Naive B cell (primary cell): ENCODE data around the gene KIN. TPM values are rescaled to one million over a fixed set of nuclear protein-coding genes. Genes with fewer than 3 reads are reported as not detected.
"Not testable (repeated sequence)": the region's sequence is repeated elsewhere in the genome, so short reads cannot be mapped to it uniquely, and the experiment has no call there.

Experiments
- ATAC-seq, 2 donors: fragments of 150-1000 bp; cut with Tn5 transposase; 2 replicates each; pipeline ENCODE4 v1.10.0; 2021; ENCODE audit warnings: low read depth in 2 of 2, mild to moderate bottlenecking in 2 of 2, moderate library complexity in 2 of 2
- DNase-seq: peaks from one replicate; pipeline ENCODE4 v3.0.0; 2022
- H3K27ac Mint-ChIP-seq, 6 donors: one replicate each; pipeline ENCODE4 v1.8.0; 2020 to 2022; ENCODE audit warnings: mild to moderate bottlenecking in 6 of 6, mixed read lengths in 6 of 6, moderate library complexity in 5 of 6, inconsistent platforms in 2 of 6
- H3K27me3 Mint-ChIP-seq, 3 donors: one replicate each; pipeline ENCODE4 v1.8.0; 2021 to 2022; ENCODE audit warnings: mixed read lengths in 3 of 3, mild to moderate bottlenecking in 1 of 3
- H3K36me3 Mint-ChIP-seq, 2 donors: one replicate each; pipeline ENCODE4 v1.8.0; 2020 to 2022; ENCODE audit warnings: mixed read lengths in 2 of 2, inconsistent platforms in 1 of 2, mild to moderate bottlenecking in 1 of 2
- H3K4me1 Mint-ChIP-seq, 3 donors: one replicate each; pipeline ENCODE4 v1.8.0; 2020 to 2022; ENCODE audit warnings: mixed read lengths in 3 of 3, inconsistent platforms in 1 of 3, mild to moderate bottlenecking in 1 of 3, moderate library complexity in 1 of 3
- H3K4me3 Mint-ChIP-seq, 8 donors: one replicate each; pipeline ENCODE4 v1.8.0; 2020 to 2022; ENCODE audit warnings: mild to moderate bottlenecking in 8 of 8, mixed read lengths in 8 of 8, moderate library complexity in 8 of 8, inconsistent platforms in 2 of 8
- H3K9me3 Mint-ChIP-seq, 7 donors: one replicate each; pipeline ENCODE4 v1.8.0; 2020 to 2022; ENCODE audit warnings: mixed read lengths in 7 of 7, mild to moderate bottlenecking in 5 of 7, inconsistent platforms in 2 of 7, moderate library complexity in 1 of 7
- polyA plus RNA-seq, 6 donors: library from polyadenylated mRNA; unstranded; fragments of 300-500 nt; fragmentation: Illumina TruSeq; gene quantifications; one replicate each; pipeline ENCODE4 v1.2.3, GENCODE V29; 2021; ENCODE audit warnings: low read depth in 6 of 6

KIN gene
- polyA plus RNA-seq, 6 donors from 2014 or later: 5.3 to 17.9 (median 6.0) TPM

- no peaks in the 10 kb centered on the region for H3K36me3 Mint-ChIP-seq
- peaks cover 23 to 68% (median 43%) of the 10 kb centered on the region in 3 donors for H3K4me1 Mint-ChIP-seq
- ATAC-seq (no peak), DNase-seq (no peak)
- no peaks in the 10 kb centered on the region for H3K9me3 Mint-ChIP-seq
- peak overlapping the region in 2 of 6 donors; percentile 87 to 88 for H3K27ac Mint-ChIP-seq
- no peaks in the 10 kb centered on the region for H3K27me3 Mint-ChIP-seq
- H3K4me3 Mint-ChIP-seq: no peak overlapping the region
Observed at GRCh38 chr10:7788639-7789286, 970 bp upstream of the KIN start.

- Mint-ChIP-seq H3K4me1 (peaks cover 23 to 62% (median 33%) of the 10 kb centered on the region in 3 donors), H3K36me3 (peaks cover 0 to 4% of the 10 kb centered on the region in 2 donors), H3K27me3 (no peaks in the 10 kb centered on the region), H3K27ac (no peak overlapping the region), H3K9me3 (no peaks in the 10 kb centered on the region), H3K4me3 (no peak overlapping the region)
- ATAC-seq (no peak), DNase-seq (no peak)
Observed at GRCh38 chr10:7787150-7787856, 490 bp downstream of the KIN start.

- H3K27me3 Mint-ChIP-seq: no peaks in the 10 kb centered on the region
- no peak for ATAC-seq
- DNase-seq: no peak
- no peak overlapping the region for H3K27ac Mint-ChIP-seq
- H3K4me1 Mint-ChIP-seq: peaks cover 22 to 54% (median 26%) of the 10 kb centered on the region in 3 donors
- H3K36me3 Mint-ChIP-seq: peaks cover 0 to 4% of the 10 kb centered on the region in 2 donors
- no peaks in the 10 kb centered on the region for H3K9me3 Mint-ChIP-seq
- no peak overlapping the region for H3K4me3 Mint-ChIP-seq
Observed at GRCh38 chr10:7786430-7786829, 1.4 kb downstream of the KIN start.

GRCh38 chr10:7782194-7782593 is 5.6 kb downstream of the KIN start:
- peaks cover 13 to 26% (median 14%) of the 10 kb centered on the region in 3 donors for H3K4me1 Mint-ChIP-seq

GRCh38 chr10:7776777-7777176 is 11.0 kb downstream of the KIN start:
- H3K36me3 Mint-ChIP-seq: peaks cover 38 to 44% of the 10 kb centered on the region in 2 donors
- H3K4me3 Mint-ChIP-seq: no peak overlapping the region
- H3K9me3 Mint-ChIP-seq: no peaks in the 10 kb centered on the region
- no peak for ATAC-seq
- no peak overlapping the region for H3K27ac Mint-ChIP-seq
- no peak for DNase-seq
- peaks cover 15 to 18% (median 17%) of the 10 kb centered on the region in 3 donors for H3K4me1 Mint-ChIP-seq
- H3K27me3 Mint-ChIP-seq: no peaks in the 10 kb centered on the region

More at GRCh38 chr10:7782194-7782593, 5.6 kb downstream of the KIN start:
- H3K4me3 Mint-ChIP-seq, H3K27ac Mint-ChIP-seq, DNase-seq, ATAC-seq, H3K9me3 Mint-ChIP-seq, H3K27me3 Mint-ChIP-seq: not testable (repeated sequence)
- H3K36me3 Mint-ChIP-seq: peaks cover 18 to 24% of the 10 kb centered on the region in 2 donors

GRCh38 chr10:7773845-7774801 is 13.7 kb downstream of the KIN start:
- Mint-ChIP-seq H3K4me3 (peak overlapping the region in 5 of 8 donors; percentile 2 to 58 (median 30)), H3K9me3 (no peaks in the 10 kb centered on the region), H3K4me1 (peaks cover 12 to 16% (median 15%) of the 10 kb centered on the region in 3 donors), H3K36me3 (peaks cover 42 to 55% of the 10 kb centered on the region in 2 donors), H3K27ac (peak overlapping the region; percentile 36 to 89 (median 56)), H3K27me3 (no peaks in the 10 kb centered on the region)
- ATAC-seq (peak in 1 of 2 donors; percentile 55), DNase-seq (no peak)

- no peaks in the 10 kb centered on the region for H3K27me3 Mint-ChIP-seq
- peaks cover 1 to 7% (median 1%) of the 10 kb centered on the region in 3 donors for H3K4me1 Mint-ChIP-seq
- ATAC-seq (no peak), DNase-seq (no peak)
- H3K27ac Mint-ChIP-seq: peak overlapping the region in 2 of 6 donors; percentile 5 to 76
- H3K4me3 Mint-ChIP-seq: no peak overlapping the region
- peaks cover 21 to 42% of the 10 kb centered on the region in 2 donors for H3K36me3 Mint-ChIP-seq
- no peaks in the 10 kb centered on the region for H3K9me3 Mint-ChIP-seq
Observed at GRCh38 chr10:7768417-7768816, 19.4 kb downstream of the KIN start.

- H3K4me3 Mint-ChIP-seq: no peak overlapping the region
- H3K4me1 Mint-ChIP-seq: peaks cover 0 to 4% (median 0%) of the 10 kb centered on the region in 3 donors
- no peaks in the 10 kb centered on the region for H3K9me3 Mint-ChIP-seq
- no peak overlapping the region for H3K27ac Mint-ChIP-seq
- DNase-seq: no peak
- ATAC-seq: no peak
- peaks cover 29 to 43% of the 10 kb centered on the region in 2 donors for H3K36me3 Mint-ChIP-seq
- H3K27me3 Mint-ChIP-seq: no peaks in the 10 kb centered on the region
Observed at GRCh38 chr10:7767209-7767608, 20.6 kb downstream of the KIN start.

- Mint-ChIP-seq H3K27me3 (no peaks in the 10 kb centered on the region), H3K9me3 (no peaks in the 10 kb centered on the region), H3K4me3 (no peak overlapping the region), H3K4me1 (peaks cover 0 to 4% (median 0%) of the 10 kb centered on the region in 3 donors), H3K36me3 (peaks cover 29 to 38% of the 10 kb centered on the region in 2 donors), H3K27ac (no peak overlapping the region)
- ATAC-seq (no peak), DNase-seq (no peak)
Observed at GRCh38 chr10:7766241-7766640, 21.6 kb downstream of the KIN start.

- Mint-ChIP-seq H3K27me3 (no peaks in the 10 kb centered on the region), H3K27ac (peak overlapping the region in 1 of 6 donors; percentile 36), H3K4me3 (no peak overlapping the region), H3K36me3 (peaks cover 23 to 26% of the 10 kb centered on the region in 2 donors), H3K4me1 (no peaks in the 10 kb centered on the region), H3K9me3 (no peaks in the 10 kb centered on the region)
- no peak for DNase-seq
- no peak for ATAC-seq
Observed at GRCh38 chr10:7763929-7764328, 23.9 kb downstream of the KIN start.

- Mint-ChIP-seq H3K27ac (no peak overlapping the region), H3K27me3 (no peaks in the 10 kb centered on the region), H3K4me3 (no peak overlapping the region), H3K36me3 (peaks cover 41 to 42% of the 10 kb centered on the region in 2 donors), H3K4me1 (no peaks in the 10 kb centered on the region), H3K9me3 (no peaks in the 10 kb centered on the region)
- no peak for ATAC-seq
- DNase-seq: no peak
Observed at GRCh38 chr10:7756360-7756992, 31.3 kb downstream of the KIN start.

- H3K4me1 Mint-ChIP-seq: no peaks in the 10 kb centered on the region
- DNase-seq: no peak
- H3K36me3 Mint-ChIP-seq: peaks cover 31 to 42% of the 10 kb centered on the region in 2 donors
Observed at GRCh38 chr10:7755103-7755502, 32.7 kb downstream of the KIN start.

GRCh38 chr10:7752251-7752650 is 35.5 kb downstream of the KIN start:
- Mint-ChIP-seq H3K4me3 (no peak overlapping the region), H3K36me3 (peaks cover 25 to 33% of the 10 kb centered on the region in 2 donors), H3K9me3 (no peaks in the 10 kb centered on the region), H3K27ac (peak overlapping the region in 1 of 6 donors; percentile 36), H3K27me3 (no peaks in the 10 kb centered on the region), H3K4me1 (no peaks in the 10 kb centered on the region)
- ATAC-seq (no peak), DNase-seq (no peak)

More at GRCh38 chr10:7755103-7755502, 32.7 kb downstream of the KIN start:
- H3K27ac Mint-ChIP-seq: peak overlapping the region in 2 of 6 donors; percentile 4 to 14
- no peak for ATAC-seq
- H3K4me3 Mint-ChIP-seq: no peak overlapping the region
- no peaks in the 10 kb centered on the region for H3K9me3 Mint-ChIP-seq
- H3K27me3 Mint-ChIP-seq: no peaks in the 10 kb centered on the region
